C4-2B (cell line): Measurements from ENCODE around the gene HBD.

ENCODE experiments used
- CTCF ChIP-seq: fragments of 450-650 bp; conservative IDR thresholded peaks from 2 replicates; pipeline ENCODE4 v1.5.1; 2017; ENCODE audit warnings: mild to moderate bottlenecking
- ZFX ChIP-seq: fragments of 450-650 bp; IDR thresholded peaks from 2 replicates; pipeline ENCODE4 v1.6.1; 2017

GRCh38 chr11:5247472-5248192 lies 13.3 kb upstream of the HBD start:
- TF ChIP-seq CTCF, result no peak
- no peak for TF ChIP-seq ZFX
